ENCODE results near the gene CLMP.
A peak's percentile ranks its signal among the peaks of the same experiment; 100 is the strongest.
"Not testable (repeated sequence)": the region's sequence is repeated elsewhere in the genome, so short reads cannot be mapped to it uniquely, and the experiment has no call there.

CLMP gene

GRCh38 chr11:123132034-123132766 is 62.8 kb downstream of the CLMP start:
- not testable (repeated sequence) for DNase-seq

GRCh38 chr11:123129920-123130319 is 65.1 kb downstream of the CLMP start:
- peak; percentile 87 for DNase-seq

GRCh38 chr11:123125169-123125568 is 69.9 kb downstream of the CLMP start:
- DNase-seq: no peak

- DNase-seq: no peak
These were observed 72.2 kb downstream of the CLMP start for GRCh38 chr11:123122852-123123251.

- DNase-seq: peak; percentile 42
These were observed 72.7 kb downstream of the CLMP start for GRCh38 chr11:123122341-123122740.

GRCh38 chr11:123116486-123116885 is 78.6 kb downstream of the CLMP start:
- no peak for DNase-seq

GRCh38 chr11:123111465-123111864 is 83.6 kb downstream of the CLMP start:
- DNase-seq: peak; percentile 61

- DNase-seq: no peak
These were observed 84.7 kb downstream of the CLMP start for GRCh38 chr11:123110397-123110796.

GRCh38 chr11:123107945-123108495 is 87.0 kb downstream of the CLMP start:
- no peak for DNase-seq

GRCh38 chr11:123104697-123105096 is 90.4 kb downstream of the CLMP start:
- DNase-seq: no peak

- DNase-seq: peak; percentile 85
These were observed 91.6 kb downstream of the CLMP start for GRCh38 chr11:123103326-123103980.

- DNase-seq: peak; percentile 29
These were observed 94.5 kb downstream of the CLMP start for GRCh38 chr11:123100379-123101085.

GRCh38 chr11:123098990-123099389 is 96.1 kb downstream of the CLMP start:
- DNase-seq: no peak

GRCh38 chr11:123093739-123094138 is 101.3 kb downstream of the CLMP start:
- DNase-seq: no peak

GRCh38 chr11:123091506-123091905 is 103.5 kb downstream of the CLMP start:
- no peak for DNase-seq

- not testable (repeated sequence) for DNase-seq
These were observed 104.9 kb downstream of the CLMP start for GRCh38 chr11:123090168-123090567.

- DNase-seq: not testable (repeated sequence)
These were observed 106.2 kb downstream of the CLMP start for GRCh38 chr11:123088896-123089295.

- not testable (repeated sequence) for DNase-seq
These were observed 107.4 kb downstream of the CLMP start for GRCh38 chr11:123087657-123088056.

- DNase-seq: no peak
These were observed 108.7 kb downstream of the CLMP start for GRCh38 chr11:123086305-123086704.

GRCh38 chr11:123085497-123085896 is 109.6 kb downstream of the CLMP start:
- no peak for DNase-seq

- DNase-seq: no peak
These were observed 110.6 kb downstream of the CLMP start for GRCh38 chr11:123084454-123084853.

- peak; percentile 93 for DNase-seq
These were observed 111.4 kb downstream of the CLMP start for GRCh38 chr11:123083623-123084029.

GRCh38 chr11:123082977-123083376 is 112.1 kb downstream of the CLMP start:
- DNase-seq: no peak

- DNase-seq: no peak
These were observed 115.0 kb downstream of the CLMP start for GRCh38 chr11:123080015-123080414.
